Measurements from ENCODE around the gene BET1L.

The BET1L gene

DNA sequence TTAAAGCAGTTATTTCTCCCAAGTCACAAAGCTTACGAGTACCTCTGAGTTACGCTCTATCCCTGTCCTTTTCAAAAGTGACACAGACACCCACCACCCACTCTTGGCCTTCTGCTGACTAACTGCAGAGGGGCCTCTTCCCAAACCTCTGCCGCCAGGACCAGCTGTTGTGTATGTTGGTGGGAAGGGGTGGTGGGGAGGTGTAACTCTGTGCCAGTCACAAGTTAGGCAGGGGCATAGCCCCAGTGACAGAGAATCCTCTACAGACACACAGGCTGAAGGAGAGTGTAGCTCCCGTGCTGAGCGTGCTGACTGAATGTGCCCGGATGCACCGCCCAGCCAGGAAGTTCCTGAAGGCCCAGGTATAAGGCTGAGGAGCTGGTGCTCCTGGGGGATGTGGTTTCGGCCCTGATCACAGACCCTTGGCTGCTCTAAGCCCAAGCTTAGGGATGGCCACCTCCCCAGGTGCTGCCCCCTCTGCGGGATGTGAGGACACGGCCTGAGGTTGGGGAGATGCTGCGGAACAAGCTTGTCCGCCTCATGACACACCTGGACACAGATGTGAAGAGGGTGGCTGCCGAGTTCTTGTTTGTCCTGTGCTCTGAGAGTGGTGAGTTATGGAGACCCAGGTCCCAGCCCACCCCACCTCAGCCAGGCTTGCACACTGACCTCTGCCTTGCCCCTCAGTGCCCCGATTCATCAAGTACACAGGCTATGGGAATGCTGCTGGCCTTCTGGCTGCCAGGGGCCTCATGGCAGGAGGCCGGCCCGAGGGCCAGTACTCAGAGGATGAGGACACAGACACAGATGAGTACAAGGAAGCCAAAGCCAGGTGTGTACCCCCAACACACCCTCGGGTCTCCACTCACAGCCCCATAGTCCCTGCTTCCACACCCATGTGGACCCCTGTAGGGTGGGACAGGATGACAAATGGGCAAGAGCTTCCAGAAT is 5.2 kb upstream of the BET1L start:
- no peak for TF ChIP-seq SIN3A (IDR thresholded peaks at IDR 0.05; ENCODE audit: borderline replicate concordance, insufficient read depth, low read length)
- TF ChIP-seq, protein P1, sequence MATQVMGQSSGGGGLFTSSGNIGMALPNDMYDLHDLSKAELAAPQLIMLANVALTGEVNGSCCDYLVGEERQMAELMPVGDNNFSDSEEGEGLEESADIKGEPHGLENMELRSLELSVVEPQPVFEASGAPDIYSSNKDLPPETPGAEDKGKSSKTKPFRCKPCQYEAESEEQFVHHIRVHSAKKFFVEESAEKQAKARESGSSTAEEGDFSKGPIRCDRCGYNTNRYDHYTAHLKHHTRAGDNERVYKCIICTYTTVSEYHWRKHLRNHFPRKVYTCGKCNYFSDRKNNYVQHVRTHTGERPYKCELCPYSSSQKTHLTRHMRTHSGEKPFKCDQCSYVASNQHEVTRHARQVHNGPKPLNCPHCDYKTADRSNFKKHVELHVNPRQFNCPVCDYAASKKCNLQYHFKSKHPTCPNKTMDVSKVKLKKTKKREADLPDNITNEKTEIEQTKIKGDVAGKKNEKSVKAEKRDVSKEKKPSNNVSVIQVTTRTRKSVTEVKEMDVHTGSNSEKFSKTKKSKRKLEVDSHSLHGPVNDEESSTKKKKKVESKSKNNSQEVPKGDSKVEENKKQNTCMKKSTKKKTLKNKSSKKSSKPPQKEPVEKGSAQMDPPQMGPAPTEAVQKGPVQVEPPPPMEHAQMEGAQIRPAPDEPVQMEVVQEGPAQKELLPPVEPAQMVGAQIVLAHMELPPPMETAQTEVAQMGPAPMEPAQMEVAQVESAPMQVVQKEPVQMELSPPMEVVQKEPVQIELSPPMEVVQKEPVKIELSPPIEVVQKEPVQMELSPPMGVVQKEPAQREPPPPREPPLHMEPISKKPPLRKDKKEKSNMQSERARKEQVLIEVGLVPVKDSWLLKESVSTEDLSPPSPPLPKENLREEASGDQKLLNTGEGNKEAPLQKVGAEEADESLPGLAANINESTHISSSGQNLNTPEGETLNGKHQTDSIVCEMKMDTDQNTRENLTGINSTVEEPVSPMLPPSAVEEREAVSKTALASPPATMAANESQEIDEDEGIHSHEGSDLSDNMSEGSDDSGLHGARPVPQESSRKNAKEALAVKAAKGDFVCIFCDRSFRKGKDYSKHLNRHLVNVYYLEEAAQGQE (IDR thresholded peaks at IDR 0.05; ENCODE audit: insufficient read depth in 1 of 2, low read depth in 2 of 2, low read length in 2 of 2) = no peak
- no peak for TF ChIP-seq FOXP2 (optimal IDR thresholded peaks at IDR 0.05; ENCODE audit: borderline replicate concordance, extremely low read depth, extremely low read length, insufficient read depth)
- no peak for TF ChIP-seq POLR2AphosphoS5 (IDR thresholded peaks at IDR 0.05; ENCODE audit: low read depth, low read length)
- TF ChIP-seq TAF1 (IDR thresholded peaks at IDR 0.05; ENCODE audit: borderline replicate concordance, insufficient read depth, low read length) = no peak

DNA sequence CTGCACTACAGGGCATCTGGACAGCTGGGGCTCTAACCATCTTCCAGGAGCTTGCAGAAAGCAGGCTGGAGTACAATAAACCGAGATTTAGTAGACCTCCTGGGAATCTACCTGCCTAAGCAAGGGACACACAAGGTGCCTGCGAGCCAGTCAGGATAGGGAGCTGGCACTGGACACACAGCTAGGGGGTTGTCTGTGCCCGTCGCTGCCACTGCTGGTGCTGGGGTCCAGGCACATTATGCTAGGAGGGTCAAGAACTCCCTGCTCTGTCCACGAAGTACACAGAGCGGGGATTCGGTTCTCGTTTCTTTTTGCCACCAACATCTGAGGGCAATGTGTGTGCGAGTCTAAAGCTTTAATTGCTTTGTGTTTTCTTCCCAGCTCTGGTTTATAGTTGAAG is 4.5 kb upstream of the BET1L start:
- TF ChIP-seq, protein P1 (IDR thresholded peaks at IDR 0.05; ENCODE audit: insufficient read depth in 1 of 2, low read depth in 2 of 2, low read length in 2 of 2) = no peak
- TF ChIP-seq FOXP2 (optimal IDR thresholded peaks at IDR 0.05; ENCODE audit: borderline replicate concordance, extremely low read depth, extremely low read length, insufficient read depth) (no peak), SIN3A (IDR thresholded peaks at IDR 0.05; ENCODE audit: borderline replicate concordance, insufficient read depth, low read length) (no peak), POLR2AphosphoS5 (IDR thresholded peaks at IDR 0.05; ENCODE audit: low read depth, low read length) (no peak), TAF1 (IDR thresholded peaks at IDR 0.05; ENCODE audit: borderline replicate concordance, insufficient read depth, low read length) (no peak)

DNA sequence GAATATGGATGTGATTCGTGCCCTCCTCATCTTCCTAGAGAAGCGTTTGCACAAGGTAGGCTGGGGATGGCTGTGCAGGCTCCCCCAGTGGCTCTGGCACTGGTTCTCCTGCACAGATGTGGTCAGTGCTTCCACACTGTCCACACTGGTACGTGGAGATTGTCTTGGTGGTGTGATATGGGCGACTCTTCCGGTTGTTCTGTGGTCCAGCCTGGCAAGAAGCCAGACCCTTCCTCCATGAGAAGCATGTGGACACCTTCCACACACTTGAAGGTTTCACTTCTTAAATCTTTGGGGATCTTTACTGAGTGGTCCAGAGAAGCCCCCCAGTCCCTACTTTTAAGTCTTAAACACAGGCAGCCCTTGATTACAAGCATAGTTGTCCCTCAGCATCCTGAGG is 4.1 kb upstream of the BET1L start:
- TF ChIP-seq, protein P1 (IDR thresholded peaks at IDR 0.05; ENCODE audit: insufficient read depth in 1 of 2, low read depth in 2 of 2, low read length in 2 of 2) = no peak
- TF ChIP-seq FOXP2 (optimal IDR thresholded peaks at IDR 0.05; ENCODE audit: borderline replicate concordance, extremely low read depth, extremely low read length, insufficient read depth) (no peak), SIN3A (IDR thresholded peaks at IDR 0.05; ENCODE audit: borderline replicate concordance, insufficient read depth, low read length) (no peak), TAF1 (IDR thresholded peaks at IDR 0.05; ENCODE audit: borderline replicate concordance, insufficient read depth, low read length) (no peak), POLR2AphosphoS5 (IDR thresholded peaks at IDR 0.05; ENCODE audit: low read depth, low read length) (no peak)

DNA sequence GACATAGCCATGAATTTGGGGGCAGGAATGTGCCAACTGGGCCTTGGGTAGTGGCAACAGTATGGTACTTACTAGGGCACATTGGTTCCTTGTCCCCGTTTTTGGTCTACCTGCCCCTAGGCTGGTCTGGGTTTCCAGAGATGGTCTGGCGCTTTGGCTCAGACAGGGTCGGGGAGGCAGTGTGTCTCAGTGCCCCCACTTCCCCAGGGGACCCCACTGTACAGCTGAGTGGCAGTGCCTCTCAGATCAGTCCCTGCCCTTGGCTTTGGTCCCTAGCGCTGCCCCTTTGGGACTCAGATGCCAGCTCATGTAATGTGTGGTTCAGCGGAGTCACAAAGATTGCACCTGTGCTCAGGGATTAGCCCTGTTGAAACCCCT is 3.6 kb upstream of the BET1L start:
- TF ChIP-seq FOXP2 (optimal IDR thresholded peaks at IDR 0.05; ENCODE audit: borderline replicate concordance, extremely low read depth, extremely low read length, insufficient read depth) (no peak), SIN3A (IDR thresholded peaks at IDR 0.05; ENCODE audit: borderline replicate concordance, insufficient read depth, low read length) (no peak), POLR2AphosphoS5 (IDR thresholded peaks at IDR 0.05; ENCODE audit: low read depth, low read length) (no peak), TAF1 (IDR thresholded peaks at IDR 0.05; ENCODE audit: borderline replicate concordance, insufficient read depth, low read length) (no peak)
- TF ChIP-seq, protein P1 (IDR thresholded peaks at IDR 0.05; ENCODE audit: insufficient read depth in 1 of 2, low read depth in 2 of 2, low read length in 2 of 2) = no peak

Measured in PFSK-1 (cell line).